ENCODE data around the gene ANKRD12. TPM values are rescaled to one million over a fixed set of nuclear protein-coding genes. Genes with fewer than 3 reads are reported as not detected.

Gene ANKRD12
- total and polyA plus RNA-seq, 2 experiments from 2014 or later = 23.9 to 92.4 TPM

GRCh38 chr18:9281780-9282179 is 145.2 kb downstream of the ANKRD12 start:
- no peaks in the 10 kb centered on the region for H3K9me3 Mint-ChIP-seq
- no peaks in the 10 kb centered on the region for H3K36me3 ChIP-seq (ENCODE audit: insufficient read depth)
- no peak overlapping the region for H3K4me3 ChIP-seq
- no peak for DNase-seq (ENCODE audit: low spot score)
- no peaks in the 10 kb centered on the region for H3K9me2 ChIP-seq (ENCODE audit: insufficient read depth)
- no peaks in the 10 kb centered on the region for H3K27me3 ChIP-seq (ENCODE audit: insufficient read depth)
- no peak overlapping the region for H3K4me2 ChIP-seq
- no peaks in the 10 kb centered on the region for H3K27me3 Mint-ChIP-seq (ENCODE audit: insufficient read depth, low read depth, poor library complexity)
- no peaks in the 10 kb centered on the region for H3F3A ChIP-seq (replicated peaks; ENCODE audit: low read depth)
- H3K36me3 Mint-ChIP-seq (ENCODE audit: low read depth) = peaks cover 21% of the 10 kb centered on the region; the same call in 2 of the 3 replicates
- no peak overlapping the region for H3K27ac Mint-ChIP-seq
- no peak overlapping the region for H2AFZ ChIP-seq
- no peak overlapping the region for H3K27ac ChIP-seq (ENCODE audit: low read depth)
- H3K4me1 ChIP-seq (ENCODE audit: insufficient read depth) = no peaks in the 10 kb centered on the region
- H3K4me1 Mint-ChIP-seq = peaks cover 3% of the 10 kb centered on the region; the same call in 2 of the 3 replicates
- TF ChIP-seq EZH2 (IDR thresholded peaks at IDR 0.05; ENCODE audit: low read depth, unreplicated experiment) (no peak), CREB1 (CRISPR knock-in tag; IDR thresholded peaks at IDR 0.05; ENCODE audit: low read depth) (no peak), STAT1 (IDR thresholded peaks at IDR 0.05; ENCODE audit: unreplicated experiment) (no peak), ZNF114 (CRISPR knock-in tag; IDR thresholded peaks at IDR 0.05) (no peak), POLR2AphosphoS5 (IDR thresholded peaks at IDR 0.05; ENCODE audit: low read depth) (no peak), ZNF462 (CRISPR knock-in tag; IDR thresholded peaks at IDR 0.05) (no peak), CTCF (conservative IDR thresholded peaks at IDR 0.05; ENCODE audit: low read depth in 2 of 2) (no peak), ETS1 (IDR thresholded peaks at IDR 0.05) (no peak), JUNB (IDR thresholded peaks at IDR 0.05; ENCODE audit: unreplicated experiment) (no peak), REST (IDR thresholded peaks at IDR 0.05; ENCODE audit: unreplicated experiment) (no peak), EZH2phosphoT487 (IDR thresholded peaks at IDR 0.05; ENCODE audit: unreplicated experiment) (no peak), ZNF331 (CRISPR knock-in tag; IDR thresholded peaks at IDR 0.05; ENCODE audit: low read depth) (no peak), NANOG (IDR thresholded peaks at IDR 0.05; ENCODE audit: borderline replicate concordance) (no peak)
- ATAC-seq = no peak
- no peaks in the 10 kb centered on the region for H4K20me1 ChIP-seq (replicated peaks; ENCODE audit: insufficient read depth)
- H3K79me2 ChIP-seq (replicated peaks; ENCODE audit: insufficient read depth) = no peaks in the 10 kb centered on the region
- no peak overlapping the region for H3K4me3 Mint-ChIP-seq
